Measurements from ENCODE around the gene KRTAP5-3.
"Not testable (repeated sequence)": the region's sequence is repeated elsewhere in the genome, so short reads cannot be mapped to it uniquely, and the experiment has no call there.

The KRTAP5-3 gene

GRCh38 chr11:1619449-1619848 is 11.2 kb upstream of the KRTAP5-3 start:
- TF ChIP-seq ZFX (IDR thresholded peaks at IDR 0.05; ENCODE audit: borderline replicate concordance) (no peak), CTCF (IDR thresholded peaks at IDR 0.05) (no peak)
- H3K27ac ChIP-seq: no peak overlapping the region

DNA sequence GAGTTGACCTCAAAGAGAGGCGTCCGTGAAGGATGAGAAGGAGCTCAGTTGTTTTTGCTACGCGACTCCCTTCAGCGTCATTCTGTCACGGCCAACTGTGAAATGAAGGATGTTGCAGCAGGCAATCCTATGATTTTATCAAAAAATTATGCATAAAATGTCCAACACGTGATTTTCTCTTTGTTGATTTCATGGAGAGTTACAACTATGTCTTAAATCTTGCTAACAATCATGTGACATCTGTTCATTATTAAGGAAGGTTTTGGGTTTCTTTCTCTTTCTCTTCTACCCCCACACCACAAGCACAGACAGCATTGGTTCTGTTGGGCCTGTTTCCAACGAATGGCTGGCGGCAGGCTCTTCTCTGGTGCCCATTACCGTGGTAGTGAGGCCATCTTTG is 10.0 kb upstream of the KRTAP5-3 start:
- TF ChIP-seq ZFX (IDR thresholded peaks at IDR 0.05; ENCODE audit: borderline replicate concordance) (no peak), CTCF (IDR thresholded peaks at IDR 0.05) (no peak)
- no peak overlapping the region for H3K27ac ChIP-seq

- H3K27ac ChIP-seq: not testable (repeated sequence)
These were observed 362 bp downstream of the KRTAP5-3 start for GRCh38 chr11:1607901-1608300.

DNA sequence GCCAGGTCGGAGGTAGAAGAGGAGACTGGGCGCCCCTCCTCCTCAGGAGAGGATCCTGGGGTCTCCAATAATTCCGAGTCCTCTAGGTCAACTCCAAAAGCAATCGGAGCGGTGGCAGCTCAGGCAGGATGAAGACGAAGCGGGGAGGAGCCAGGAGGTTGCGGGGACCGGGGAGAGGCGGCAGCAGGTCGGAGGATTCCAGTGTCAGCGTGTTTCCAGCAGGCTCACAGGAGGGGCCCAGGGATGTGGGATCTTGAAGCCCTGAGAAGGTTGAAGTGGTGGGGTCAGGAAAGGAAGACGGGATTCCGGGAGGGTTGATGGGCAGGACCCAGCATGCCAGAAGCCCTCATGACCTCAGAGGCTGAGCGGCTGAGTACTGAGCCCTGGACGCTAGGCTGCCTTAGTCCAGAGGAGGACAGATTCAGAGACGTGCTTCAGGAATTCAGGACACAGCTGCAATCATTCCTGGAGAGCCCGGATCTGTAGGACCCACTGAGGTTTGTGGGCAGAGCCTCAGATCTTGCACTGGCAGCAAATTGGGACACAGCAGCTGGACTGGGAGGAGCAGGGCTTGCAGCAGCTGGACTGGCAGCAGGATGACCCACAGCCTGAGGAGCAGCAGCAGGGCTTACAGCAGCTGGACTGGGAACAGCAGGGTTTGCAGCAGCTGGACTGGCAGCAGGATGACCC is 962 bp downstream of the KRTAP5-3 start:
- H3K27ac ChIP-seq: not testable (repeated sequence)

- not testable (repeated sequence) for H3K27ac ChIP-seq
These were observed 2.3 kb downstream of the KRTAP5-3 start for GRCh38 chr11:1605923-1606322.

DNA sequence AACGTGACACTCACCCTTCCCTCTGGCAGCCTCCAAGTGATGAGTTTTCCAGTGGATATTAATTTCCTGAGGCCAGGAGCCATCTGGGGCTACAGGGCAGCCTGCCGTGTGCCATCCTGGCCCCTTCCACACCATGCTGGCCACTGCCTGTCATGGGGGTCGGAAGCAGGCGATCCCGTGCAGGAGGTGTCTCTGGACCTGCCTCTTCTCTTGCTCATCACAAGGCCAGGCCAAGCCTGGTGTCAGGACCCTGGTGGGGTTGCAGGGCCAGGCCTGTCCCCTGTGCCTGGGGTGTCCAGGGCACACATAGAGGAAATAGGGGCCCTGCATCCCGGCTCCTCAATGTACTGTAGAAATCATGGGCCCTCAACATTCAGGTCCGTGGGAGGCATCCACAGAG is 3.6 kb downstream of the KRTAP5-3 start:
- TF ChIP-seq CTCF (IDR thresholded peaks at IDR 0.05) (no peak), ZFX (IDR thresholded peaks at IDR 0.05; ENCODE audit: borderline replicate concordance) (no peak)
- H3K27ac ChIP-seq: no peak overlapping the region

GRCh38 chr11:1604181-1604580 is 4.1 kb downstream of the KRTAP5-3 start:
- TF ChIP-seq CTCF (IDR thresholded peaks at IDR 0.05) (no peak), ZFX (IDR thresholded peaks at IDR 0.05; ENCODE audit: borderline replicate concordance) (no peak)
- H3K27ac ChIP-seq: no peak overlapping the region

DNA sequence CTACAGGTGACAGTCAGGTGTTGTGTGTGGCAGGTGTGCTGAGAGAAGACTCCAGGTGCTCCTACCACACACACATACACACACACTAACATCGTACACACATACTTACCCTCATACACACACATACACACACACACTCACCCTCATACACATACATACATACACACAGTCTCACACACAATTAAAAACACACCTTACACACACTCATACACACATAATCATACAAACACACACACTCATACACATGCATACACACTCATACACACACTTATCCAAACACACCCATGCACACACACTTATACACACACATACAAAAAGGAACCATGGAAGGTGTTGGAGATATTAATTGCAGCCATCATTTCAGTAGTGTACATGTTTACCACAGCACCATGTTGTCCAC is 4.6 kb downstream of the KRTAP5-3 start:
- TF ChIP-seq CTCF (IDR thresholded peaks at IDR 0.05): no peak
- TF ChIP-seq ZFX (IDR thresholded peaks at IDR 0.05; ENCODE audit: borderline replicate concordance): no peak

GRCh38 chr11:1601663-1602062 is 6.6 kb downstream of the KRTAP5-3 start:
- not testable (repeated sequence) for H3K27ac ChIP-seq

More for the DNA sequence above, 4.6 kb downstream of the KRTAP5-3 start:
- no peak overlapping the region for H3K27ac ChIP-seq

GRCh38 chr11:1600626-1601025 is 7.6 kb downstream of the KRTAP5-3 start:
- H3K27ac ChIP-seq: no peak overlapping the region
- TF ChIP-seq ZFX (IDR thresholded peaks at IDR 0.05; ENCODE audit: borderline replicate concordance) (no peak), CTCF (IDR thresholded peaks at IDR 0.05) (no peak)
